C4-2B (cell line): ENCODE measurements around the gene GPX2.

Source experiments
- H3K27ac ChIP-seq: fragments of 450-650 bp; 2 replicates; pipeline ENCODE4 v1.5.1; 2017
- ZFX ChIP-seq: fragments of 450-650 bp; IDR thresholded peaks from 2 replicates; pipeline ENCODE4 v1.6.1; 2017
- TF ChIP-seq, protein P1 (sequence below): fragments of 450-650 bp; conservative IDR thresholded peaks from 2 replicates; pipeline ENCODE4 v1.5.1; 2017; ENCODE audit warnings: mild to moderate bottlenecking

Gene GPX2

DNA sequence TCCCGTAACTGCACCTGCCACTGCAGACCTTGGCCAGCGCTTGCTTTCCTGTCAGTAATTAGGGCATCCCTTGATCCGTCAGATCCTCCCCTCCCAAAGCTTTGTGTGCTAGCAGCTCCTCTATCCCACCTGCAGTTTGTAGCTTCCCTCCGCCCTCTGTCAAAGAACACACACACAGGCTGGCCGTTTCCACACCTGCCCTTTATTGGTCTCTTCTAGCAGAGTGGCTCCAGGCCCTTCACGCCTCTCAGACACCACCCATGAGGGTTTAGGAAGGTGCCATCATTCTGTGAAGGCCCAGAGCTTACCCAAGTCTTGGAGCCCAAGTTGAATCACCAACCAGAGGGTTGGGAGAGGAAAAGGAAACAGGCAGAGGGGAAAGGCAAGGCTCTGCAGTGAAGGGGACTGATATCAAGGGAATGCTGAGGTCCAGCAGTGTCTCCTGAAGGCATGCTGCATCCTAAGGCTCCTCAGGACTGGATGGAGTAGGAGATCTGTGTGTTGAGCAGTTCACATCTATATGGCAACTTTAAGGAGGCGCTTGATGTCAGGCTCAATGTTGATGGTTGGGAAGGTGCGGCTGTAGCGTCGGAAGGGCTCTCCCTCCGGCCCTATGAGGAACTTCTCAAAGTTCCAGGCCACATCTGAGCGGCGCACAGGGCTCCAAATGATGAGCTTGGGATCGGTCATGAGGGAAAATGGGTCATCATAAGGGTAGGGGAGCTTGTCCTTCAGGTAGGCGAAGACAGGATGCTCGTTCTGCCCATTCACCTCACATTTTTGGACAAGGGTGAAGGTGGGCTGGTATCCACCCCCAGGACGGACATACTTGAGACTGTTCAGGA is 3.4 kb downstream of the GPX2 start:
- TF ChIP-seq, protein P1, sequence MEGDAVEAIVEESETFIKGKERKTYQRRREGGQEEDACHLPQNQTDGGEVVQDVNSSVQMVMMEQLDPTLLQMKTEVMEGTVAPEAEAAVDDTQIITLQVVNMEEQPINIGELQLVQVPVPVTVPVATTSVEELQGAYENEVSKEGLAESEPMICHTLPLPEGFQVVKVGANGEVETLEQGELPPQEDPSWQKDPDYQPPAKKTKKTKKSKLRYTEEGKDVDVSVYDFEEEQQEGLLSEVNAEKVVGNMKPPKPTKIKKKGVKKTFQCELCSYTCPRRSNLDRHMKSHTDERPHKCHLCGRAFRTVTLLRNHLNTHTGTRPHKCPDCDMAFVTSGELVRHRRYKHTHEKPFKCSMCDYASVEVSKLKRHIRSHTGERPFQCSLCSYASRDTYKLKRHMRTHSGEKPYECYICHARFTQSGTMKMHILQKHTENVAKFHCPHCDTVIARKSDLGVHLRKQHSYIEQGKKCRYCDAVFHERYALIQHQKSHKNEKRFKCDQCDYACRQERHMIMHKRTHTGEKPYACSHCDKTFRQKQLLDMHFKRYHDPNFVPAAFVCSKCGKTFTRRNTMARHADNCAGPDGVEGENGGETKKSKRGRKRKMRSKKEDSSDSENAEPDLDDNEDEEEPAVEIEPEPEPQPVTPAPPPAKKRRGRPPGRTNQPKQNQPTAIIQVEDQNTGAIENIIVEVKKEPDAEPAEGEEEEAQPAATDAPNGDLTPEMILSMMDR: no peak
- TF ChIP-seq ZFX: no peak

GRCh38 chr14:64937821-64938193 is 4.7 kb downstream of the GPX2 start:
- no peak for TF ChIP-seq ZFX
- TF ChIP-seq, protein P1: peak; percentile 44
- no peak overlapping the region for H3K27ac ChIP-seq

More for the DNA sequence above, 3.4 kb downstream of the GPX2 start:
- H3K27ac ChIP-seq: no peak overlapping the region

DNA sequence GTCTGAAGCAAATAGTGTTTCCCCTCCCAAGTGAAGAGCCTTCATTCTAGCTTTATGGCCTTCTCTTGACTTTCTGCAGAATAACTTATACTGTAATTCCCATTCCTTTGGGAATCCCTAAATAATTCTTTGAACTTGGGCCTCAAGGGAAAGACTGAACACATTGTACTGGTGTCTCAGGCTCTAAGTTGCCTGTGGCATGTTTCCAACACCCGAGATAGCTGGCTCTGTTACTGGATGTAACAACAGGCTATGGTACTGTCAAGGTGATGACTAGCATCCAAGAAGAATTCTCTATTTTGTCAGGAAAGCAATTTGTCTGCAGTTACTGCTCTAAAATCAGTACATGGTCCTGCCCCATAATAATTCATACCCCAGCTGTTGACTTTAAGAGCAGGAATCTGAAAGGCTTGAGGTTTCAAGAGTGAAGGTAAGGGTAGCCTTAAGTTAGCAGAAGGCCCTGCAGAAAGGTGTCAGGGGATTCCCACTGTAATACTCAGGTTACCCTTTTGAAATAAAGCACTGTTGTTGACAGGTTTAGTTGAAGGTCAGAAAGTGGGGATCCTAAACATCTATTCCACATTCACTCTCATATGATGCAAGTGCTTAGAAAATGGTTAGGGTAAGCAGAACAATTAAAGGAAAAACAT is 5.2 kb downstream of the GPX2 start:
- no peak overlapping the region for H3K27ac ChIP-seq
- TF ChIP-seq, protein P1: no peak
- TF ChIP-seq ZFX: no peak

GRCh38 chr14:64935508-64935907 is 7.0 kb downstream of the GPX2 start:
- H3K27ac ChIP-seq: no peak overlapping the region
- no peak for TF ChIP-seq ZFX
- TF ChIP-seq, protein P1: no peak

DNA sequence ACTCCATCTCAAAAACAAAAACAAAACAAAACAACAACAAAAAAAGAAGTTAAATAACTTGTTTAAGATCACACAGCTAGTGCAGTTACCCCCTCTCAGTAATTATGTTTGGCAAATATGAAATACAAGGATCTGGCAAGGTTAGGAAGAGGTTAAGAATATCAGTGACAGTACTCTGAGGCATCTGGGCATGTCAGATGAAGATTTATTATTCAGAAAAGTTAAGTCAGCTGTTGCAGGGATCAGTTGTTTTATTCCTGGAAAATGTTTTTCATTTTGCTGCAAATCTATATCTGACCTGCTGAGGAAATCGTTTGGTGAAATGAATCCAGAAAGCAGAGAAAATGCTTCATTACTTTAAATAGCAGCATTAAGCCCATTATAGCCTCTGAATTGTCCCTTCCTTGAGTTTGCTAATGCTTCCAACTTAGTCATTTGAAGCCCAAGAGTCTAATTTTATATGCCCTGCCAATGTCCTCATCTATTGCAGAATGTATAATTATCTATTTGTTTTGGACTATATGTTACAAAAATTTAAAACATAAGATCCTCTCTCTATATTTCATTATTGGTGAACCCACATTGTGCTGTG is 8.1 kb downstream of the GPX2 start:
- no peak for TF ChIP-seq ZFX
- TF ChIP-seq, protein P1: no peak
- H3K27ac ChIP-seq: no peak overlapping the region

- no peak overlapping the region for H3K27ac ChIP-seq
- TF ChIP-seq ZFX: no peak
- TF ChIP-seq, protein P1: no peak
Observed at GRCh38 chr14:64932231-64932630, 10.3 kb downstream of the GPX2 start.

DNA sequence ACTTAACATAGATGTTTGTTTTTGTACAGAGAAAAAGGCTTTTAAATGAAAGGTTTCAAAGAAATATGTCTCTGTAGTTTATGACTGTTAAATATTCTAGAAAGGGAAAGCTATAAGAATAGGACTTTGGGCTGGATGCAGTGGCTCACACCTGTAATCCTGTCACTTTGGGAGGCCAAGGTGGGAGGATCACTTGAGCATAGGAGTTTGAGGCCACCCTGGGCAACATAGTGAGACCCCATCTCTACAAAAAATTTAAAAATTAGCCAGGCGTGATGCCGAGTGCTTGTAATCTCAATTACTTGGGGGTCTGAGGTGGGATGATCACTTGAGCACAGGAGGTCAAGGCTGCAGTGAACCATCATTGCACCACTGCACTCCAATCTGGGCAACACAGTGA is 11.4 kb downstream of the GPX2 start:
- no peak overlapping the region for H3K27ac ChIP-seq
- TF ChIP-seq, protein P1: no peak
- TF ChIP-seq ZFX: no peak
